Measurements from ENCODE around the gene RFNG. TPM values are rescaled to one million over a fixed set of nuclear protein-coding genes. Genes with fewer than 3 reads are reported as not detected.

RFNG gene
- total and polyA plus RNA-seq, 2 of the 4 experiments (the other 2 are of a cell fraction), result 6.8 to 47.3 TPM

- Histone ChIP-seq H3K23ac (ENCODE audit: low read depth, low read length) (no peak overlapping the region), H3K9me1 (ENCODE audit: insufficient read depth, low read length) (no peaks in the 10 kb centered on the region), H3K18ac (ENCODE audit: low read depth, low read length) (no peak overlapping the region), H2BK20ac (ENCODE audit: low read depth, low read length) (no peak overlapping the region), H4K20me1 (ENCODE audit: insufficient read depth, low read length) (no peaks in the 10 kb centered on the region; the same call in none of the 2 replicates), H3K9ac (ENCODE audit: low read depth, low read length) (no peak overlapping the region), H2AFZ (replicated peaks; ENCODE audit: low read length, poor library complexity) (no peak overlapping the region), H3K4me1 (ENCODE audit: control insufficient read depth, insufficient read depth, low read length) (no peaks in the 10 kb centered on the region), H3K27ac (ENCODE audit: insufficient read depth, low read length) (no peak overlapping the region), H2BK15ac (ENCODE audit: low read depth, low read length) (no peak overlapping the region), H3K56ac (ENCODE audit: extremely low read depth, insufficient read depth, low read length) (no peak overlapping the region), H3K14ac (replicated peaks; ENCODE audit: low read depth, low read length) (no peak overlapping the region), H3K4me2 (ENCODE audit: low read depth, low read length) (no peak overlapping the region), H3K79me1 (ENCODE audit: low read depth in 1 of 2, low read length in 2 of 2) (no peaks in the 10 kb centered on the region), H3K27me3 (ENCODE audit: control insufficient read depth, insufficient read depth, low read length) (no peaks in the 10 kb centered on the region), H4K5ac (ENCODE audit: low read depth, low read length) (no peak overlapping the region), H2BK120ac (ENCODE audit: low read depth, low read length) (no peak overlapping the region), H3K36me3 (ENCODE audit: control insufficient read depth, insufficient read depth, low read length) (peaks cover 78% of the 10 kb centered on the region), H2AK5ac (ENCODE audit: low read depth, low read length) (no peak overlapping the region), H4K8ac (ENCODE audit: low read depth in 2 of 2, low read length in 2 of 2) (no peak overlapping the region), H3K4me3 (ENCODE audit: insufficient read depth, low read depth, low read length) (no peak overlapping the region), H3K4ac (ENCODE audit: low read depth, low read length) (no peak overlapping the region), H2BK5ac (ENCODE audit: low read depth, low read length, poor library complexity, severe bottlenecking) (no peak overlapping the region), H3K9me3 (ENCODE audit: control insufficient read depth, insufficient read depth, low read length) (no peaks in the 10 kb centered on the region), H2AK9ac (replicated peaks; ENCODE audit: low read depth, low read length, poor library complexity) (no peak overlapping the region), H4K91ac (ENCODE audit: insufficient read depth, low read depth, low read length) (no peak overlapping the region)
- intact Hi-C loops (cut with micrococcal nuclease), result no loop called here
- TF ChIP-seq RFX5 (IDR thresholded peaks at IDR 0.05; ENCODE audit: low read depth, low read length) (no peak), MAZ (IDR thresholded peaks at IDR 0.05; ENCODE audit: borderline replicate concordance, low read depth, low read length) (no peak), ELK1 (IDR thresholded peaks at IDR 0.05; ENCODE audit: borderline replicate concordance, low read depth, low read length) (no peak), CEBPB (IDR thresholded peaks at IDR 0.05; ENCODE audit: low read depth, low read length) (no peak), NFE2L2 (IDR thresholded peaks at IDR 0.05; ENCODE audit: low read depth, low read length) (no peak), SMC3 (IDR thresholded peaks at IDR 0.05; ENCODE audit: low read depth, low read length) (no peak), RAD21 (IDR thresholded peaks at IDR 0.05; ENCODE audit: low read length) (no peak), USF2 (IDR thresholded peaks at IDR 0.05; ENCODE audit: low read depth, low read length) (no peak), FOS (IDR thresholded peaks at IDR 0.05; ENCODE audit: low read depth, low read length) (no peak), POLR2A (IDR thresholded peaks at IDR 0.05; ENCODE audit: low read depth, low read length) (no peak), BHLHE40 (IDR thresholded peaks at IDR 0.05; ENCODE audit: low read depth, low read length) (no peak), MXI1 (IDR thresholded peaks at IDR 0.05; ENCODE audit: borderline replicate concordance, low read depth, low read length) (no peak), RCOR1 (IDR thresholded peaks at IDR 0.05; ENCODE audit: insufficient replicate concordance, low read length) (no peak), MAFK (IDR thresholded peaks at IDR 0.05; ENCODE audit: low read depth, low read length) (no peak)
- dilution Hi-C loops (cut with HindIII; ENCODE audit: low sequenced_read_pairs, unreplicated experiment), result no loop called here
- DNase-seq (no peak), ATAC-seq (ENCODE audit: low read depth) (no peak)
- ChIA-PET CTCF (no interaction called here), POLR2A (ENCODE audit: unreplicated experiment) (no interaction called here)
- no TSS peak for BruUV-seq (replicated peaks)
- in situ Hi-C loops (cut with MboI; ENCODE audit: low sequenced_read_pairs), result no loop called here
- 93% methylated on average over 16 of the region's 22 CpGs; no CpG with 5 or more reads in 1 of the 2 experiments for WGBS, 2 experiments (ENCODE audit: extremely low coverage in 2 of 2, insufficient read length in 1 of 2)
Measured at GRCh38 chr17:82081966-82082365, 30.4 kb upstream of the RFNG start.
